ENCODE measurements around the gene GALNT5.
"Not testable (repeated sequence)": the region's sequence is repeated elsewhere in the genome, so short reads cannot be mapped to it uniquely, and the experiment has no call there.

The GALNT5 gene, protein sequence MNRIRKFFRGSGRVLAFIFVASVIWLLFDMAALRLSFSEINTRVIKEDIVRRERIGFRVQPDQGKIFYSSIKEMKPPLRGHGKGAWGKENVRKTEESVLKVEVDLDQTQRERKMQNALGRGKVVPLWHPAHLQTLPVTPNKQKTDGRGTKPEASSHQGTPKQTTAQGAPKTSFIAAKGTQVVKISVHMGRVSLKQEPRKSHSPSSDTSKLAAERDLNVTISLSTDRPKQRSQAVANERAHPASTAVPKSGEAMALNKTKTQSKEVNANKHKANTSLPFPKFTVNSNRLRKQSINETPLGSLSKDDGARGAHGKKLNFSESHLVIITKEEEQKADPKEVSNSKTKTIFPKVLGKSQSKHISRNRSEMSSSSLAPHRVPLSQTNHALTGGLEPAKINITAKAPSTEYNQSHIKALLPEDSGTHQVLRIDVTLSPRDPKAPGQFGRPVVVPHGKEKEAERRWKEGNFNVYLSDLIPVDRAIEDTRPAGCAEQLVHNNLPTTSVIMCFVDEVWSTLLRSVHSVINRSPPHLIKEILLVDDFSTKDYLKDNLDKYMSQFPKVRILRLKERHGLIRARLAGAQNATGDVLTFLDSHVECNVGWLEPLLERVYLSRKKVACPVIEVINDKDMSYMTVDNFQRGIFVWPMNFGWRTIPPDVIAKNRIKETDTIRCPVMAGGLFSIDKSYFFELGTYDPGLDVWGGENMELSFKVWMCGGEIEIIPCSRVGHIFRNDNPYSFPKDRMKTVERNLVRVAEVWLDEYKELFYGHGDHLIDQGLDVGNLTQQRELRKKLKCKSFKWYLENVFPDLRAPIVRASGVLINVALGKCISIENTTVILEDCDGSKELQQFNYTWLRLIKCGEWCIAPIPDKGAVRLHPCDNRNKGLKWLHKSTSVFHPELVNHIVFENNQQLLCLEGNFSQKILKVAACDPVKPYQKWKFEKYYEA

DNA sequence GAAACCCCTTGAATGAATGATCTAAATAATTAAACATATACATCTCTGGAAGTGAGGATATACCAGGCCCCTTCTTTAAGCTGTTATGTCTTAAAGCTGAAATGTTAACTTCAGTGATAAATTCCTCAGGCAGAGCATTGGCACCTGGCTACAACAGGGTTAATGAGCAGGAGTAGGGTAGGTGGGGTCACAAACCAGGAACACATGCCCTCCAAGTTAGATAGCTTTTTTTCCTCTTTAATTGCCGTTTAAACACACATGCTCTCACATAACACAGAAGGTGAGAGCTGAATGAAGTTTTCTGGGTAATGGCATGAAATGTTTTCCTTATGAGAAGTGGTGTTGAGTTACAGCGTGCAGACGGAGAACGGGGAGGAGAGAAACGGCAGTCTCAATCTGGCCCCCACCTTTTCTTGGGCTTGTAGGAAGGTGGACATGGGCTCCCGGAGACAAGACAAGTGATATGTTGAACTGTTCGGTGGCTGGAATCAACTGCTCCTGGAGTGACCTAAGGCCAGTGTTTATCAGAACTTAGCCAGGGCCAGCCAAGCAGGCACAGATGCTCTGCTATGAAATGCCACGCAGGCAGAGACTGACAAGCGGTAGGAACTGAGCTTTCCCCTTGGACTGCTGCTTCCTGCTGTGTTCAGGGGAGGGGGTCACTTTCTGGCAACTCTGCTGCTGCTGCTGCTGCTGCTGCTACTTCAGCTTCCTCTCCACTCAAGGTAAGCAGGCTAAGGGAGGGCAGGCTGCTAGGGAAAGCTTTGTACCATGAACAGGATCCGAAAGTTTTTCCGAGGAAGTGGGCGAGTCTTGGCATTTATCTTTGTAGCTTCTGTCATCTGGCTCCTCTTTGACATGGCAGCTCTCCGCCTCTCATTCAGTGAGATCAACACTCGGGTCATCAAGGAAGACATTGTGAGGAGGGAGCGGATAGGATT is at the start of gene GALNT5:
GALNT5 (plus strand) TSS at position 394 of the 941 bp plus-strand sequence; CDS start at position 772, 378 bp downstream.
- no peak for ATAC-seq

DNA sequence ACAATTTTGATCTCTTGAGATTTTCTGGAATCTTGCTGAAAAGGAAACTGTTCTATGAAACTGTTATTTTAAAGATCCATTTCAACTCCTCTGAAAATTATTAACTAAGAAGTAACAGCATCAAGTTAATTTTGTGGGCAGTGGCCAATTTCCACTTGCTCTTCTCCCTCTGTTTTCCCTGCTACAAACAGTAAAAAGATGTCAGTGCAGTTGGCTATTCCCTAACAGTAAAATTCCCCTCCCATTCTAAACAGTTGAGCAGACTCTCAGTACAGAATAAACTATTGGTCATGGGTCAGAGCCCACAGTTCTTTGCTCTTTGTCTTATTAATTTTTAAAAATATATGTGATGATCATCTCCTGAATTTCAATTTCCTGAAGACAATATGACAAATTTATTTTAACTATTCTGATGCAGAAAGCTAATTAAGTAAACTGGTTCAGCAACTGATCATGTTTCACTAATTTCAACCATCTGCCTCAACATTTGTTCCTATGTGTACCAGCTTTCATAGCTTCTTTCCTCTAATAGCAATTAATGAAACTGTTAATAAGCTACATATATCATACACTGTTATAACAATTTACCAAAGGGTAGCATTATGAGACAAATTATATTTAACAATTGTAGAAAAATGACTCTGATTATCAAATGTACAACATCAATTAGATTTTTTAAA is 41.1 kb upstream of the GALNT5 start:
- no peak for ATAC-seq

DNA sequence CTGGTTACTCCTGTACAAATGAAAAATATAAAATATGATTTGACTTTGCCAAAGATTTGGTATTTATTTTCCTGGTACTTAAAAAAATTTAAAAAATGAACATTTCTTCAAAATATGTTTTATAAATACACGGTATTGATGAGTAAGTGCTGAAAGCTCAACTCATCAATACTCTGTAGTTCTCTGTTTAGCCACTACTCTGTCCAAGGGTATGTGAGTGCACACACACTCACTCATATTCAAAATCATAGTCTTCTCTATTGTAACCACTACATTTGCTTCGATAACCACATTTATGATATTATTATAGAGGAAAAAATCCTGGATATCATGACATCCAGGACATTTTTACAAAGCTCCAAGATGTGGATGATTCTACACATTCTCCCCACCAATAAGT is 40.1 kb upstream of the GALNT5 start:
- ATAC-seq: no peak

DNA sequence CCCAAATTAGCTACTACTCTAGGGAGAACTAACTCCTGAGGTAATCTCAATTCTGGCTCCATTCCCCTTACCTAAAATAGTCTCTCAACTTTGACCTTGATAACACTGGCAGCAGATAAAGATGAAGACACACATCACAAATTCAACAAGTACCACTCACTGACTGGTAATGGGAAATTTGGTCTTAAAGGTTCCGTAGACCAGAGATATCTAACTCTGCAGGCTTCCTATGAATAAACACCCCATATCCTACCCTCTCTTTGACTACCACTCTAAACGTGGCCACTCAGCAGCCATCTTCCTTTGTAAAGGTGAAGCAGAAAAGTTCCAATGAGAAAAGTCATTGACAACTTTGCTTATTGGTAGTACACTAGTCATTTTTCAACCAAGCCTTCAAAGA is 38.6 kb upstream of the GALNT5 start:
- no peak for ATAC-seq

DNA sequence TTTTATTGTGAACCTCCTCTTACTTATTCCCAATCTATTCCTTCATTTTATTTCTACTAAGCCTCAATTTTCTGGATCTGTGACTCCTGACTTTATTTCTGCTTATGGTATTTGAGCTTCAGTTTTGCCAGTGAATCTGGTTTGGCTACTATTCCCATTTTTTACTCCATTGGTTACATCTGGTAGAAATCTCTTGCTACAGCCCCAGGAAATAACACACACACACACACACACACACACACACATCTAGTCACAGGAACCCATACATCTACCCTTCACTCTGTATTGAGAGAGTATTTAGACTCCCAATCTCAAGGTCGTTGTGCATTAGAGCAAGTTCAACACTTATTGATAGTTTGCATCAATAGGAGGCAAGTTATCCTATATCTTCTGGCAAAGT is 37.0 kb upstream of the GALNT5 start:
- no peak for ATAC-seq

DNA sequence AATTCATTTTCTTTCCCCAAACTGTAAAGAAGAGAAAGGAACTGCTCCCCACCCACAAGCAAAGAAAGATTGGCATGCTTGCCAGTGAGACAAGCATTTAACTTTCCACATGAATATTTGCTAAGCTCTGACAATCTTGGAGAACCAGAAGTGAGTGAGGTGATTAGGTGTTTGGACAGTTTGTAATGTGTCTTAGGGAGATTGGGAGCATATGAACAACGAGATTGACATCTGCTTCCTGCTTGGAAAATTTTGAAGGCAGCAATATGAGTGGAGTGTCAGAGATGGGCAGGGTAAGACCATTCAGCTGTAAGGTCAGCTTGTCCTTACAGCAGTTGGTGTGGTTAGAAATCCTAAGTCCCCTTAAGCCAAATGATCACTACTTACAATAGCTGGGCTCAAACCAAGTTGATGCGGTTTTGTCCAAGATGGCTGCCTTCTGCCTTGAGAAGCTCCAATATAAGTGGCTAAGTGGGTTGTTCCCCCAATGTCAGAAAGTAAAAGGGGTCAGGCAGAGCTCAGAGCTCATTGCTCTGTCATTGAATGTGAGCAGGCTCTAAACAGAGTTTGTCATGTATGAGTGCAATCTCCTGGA is 36.0 kb upstream of the GALNT5 start:
- ATAC-seq: no peak

DNA sequence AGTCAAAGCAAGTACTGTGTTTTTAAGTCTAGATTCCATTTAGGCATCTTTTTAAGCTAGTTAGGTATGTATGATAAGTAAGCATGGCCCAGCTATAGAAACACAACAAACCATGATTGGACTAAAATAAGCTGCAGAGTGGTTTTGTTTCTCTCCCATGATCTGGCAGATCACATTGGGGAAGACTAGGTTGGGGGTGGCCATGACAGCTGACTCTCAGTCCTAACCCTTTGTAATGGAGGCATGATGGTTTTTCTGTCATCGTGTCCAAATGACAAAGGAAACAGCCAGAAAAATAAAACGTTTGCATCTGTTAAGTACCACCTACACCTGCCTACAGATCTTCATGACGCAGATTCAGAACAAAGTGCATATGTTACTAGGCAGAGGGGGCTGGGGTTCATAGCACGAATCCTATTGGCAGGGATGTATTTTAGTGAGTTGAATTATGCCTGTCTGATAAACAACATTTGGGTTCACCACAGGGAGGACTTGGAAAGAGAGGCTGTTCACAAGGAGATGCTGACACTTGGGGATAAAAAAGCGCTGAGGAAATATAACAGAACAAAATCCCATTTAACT is 33.8 kb upstream of the GALNT5 start:
- ATAC-seq: no peak

DNA sequence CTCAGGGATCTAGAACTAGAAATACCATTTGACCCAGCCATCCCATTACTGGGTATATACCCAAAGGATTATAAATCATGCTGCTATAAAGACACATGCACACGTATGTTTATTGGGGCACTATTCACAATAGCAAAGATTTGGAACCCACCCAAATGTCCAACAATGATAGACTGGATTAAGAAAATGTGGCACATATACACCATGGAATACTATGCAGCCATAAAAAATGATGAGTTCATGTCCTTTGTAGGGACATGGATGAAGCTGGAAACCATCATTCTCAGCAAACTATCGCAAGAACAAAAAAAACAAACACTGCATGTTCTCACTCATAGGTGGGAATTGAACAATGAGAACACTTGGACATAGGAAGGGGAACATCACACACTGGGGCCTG is 33.1 kb upstream of the GALNT5 start:
- not testable (repeated sequence) for ATAC-seq

DNA sequence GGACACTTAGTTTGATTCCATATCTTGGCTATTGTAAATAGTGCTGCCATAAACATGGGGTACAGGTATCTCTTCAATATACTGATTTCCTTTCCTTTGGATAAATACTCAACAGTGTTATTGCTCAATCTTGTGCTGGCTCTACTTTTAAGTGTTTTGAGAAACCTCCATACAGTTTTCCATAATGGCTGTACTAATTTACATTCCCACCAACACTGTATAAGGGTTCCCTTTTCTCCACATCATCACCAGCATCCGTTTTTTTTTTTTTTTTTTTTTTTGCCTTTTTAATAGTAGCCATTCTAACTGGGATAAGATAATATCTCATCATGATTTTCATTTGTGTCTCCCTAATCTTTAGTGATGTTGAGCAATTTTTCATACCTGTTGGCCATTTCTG is 29.9 kb upstream of the GALNT5 start:
- ATAC-seq: no peak

DNA sequence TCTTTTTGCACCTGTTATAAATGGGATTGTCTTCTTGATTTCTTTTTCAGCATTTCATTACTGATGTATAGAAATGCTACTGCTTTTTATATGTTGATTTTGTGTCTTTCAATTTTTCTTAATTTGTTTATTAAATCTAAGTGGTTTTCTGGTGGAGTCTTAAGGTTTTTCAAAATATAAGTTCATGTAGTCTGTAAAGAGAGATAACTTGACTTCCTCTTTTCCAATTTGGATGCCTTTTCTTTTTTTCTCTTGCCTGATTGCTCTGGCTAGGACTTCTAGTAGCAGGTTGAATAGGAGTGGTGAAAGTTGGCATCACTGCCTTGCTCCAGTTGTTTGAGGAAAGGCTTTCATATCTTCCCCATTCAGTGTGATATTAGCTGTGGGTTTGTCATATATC is 28.6 kb upstream of the GALNT5 start:
- no peak for ATAC-seq

DNA sequence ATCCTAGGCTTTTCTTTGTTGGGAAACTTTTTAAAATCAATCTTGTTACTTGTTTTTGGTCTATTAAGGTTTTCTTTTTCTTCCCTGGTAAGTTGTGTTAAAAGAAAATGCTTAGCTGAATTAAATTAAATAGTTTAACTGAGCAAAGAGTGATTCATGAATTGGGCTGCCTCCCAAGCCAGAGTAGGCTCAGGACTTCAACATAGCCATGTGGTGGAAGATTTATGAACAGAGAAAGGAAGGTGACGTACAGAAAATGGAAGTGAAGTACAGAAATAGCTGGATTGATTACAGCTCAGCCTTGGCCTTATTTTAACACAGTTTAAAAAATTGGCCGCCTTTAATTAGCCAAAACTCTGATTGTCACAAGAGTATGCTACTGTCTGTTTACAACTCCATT is 27.9 kb upstream of the GALNT5 start:
- ATAC-seq: no peak

DNA sequence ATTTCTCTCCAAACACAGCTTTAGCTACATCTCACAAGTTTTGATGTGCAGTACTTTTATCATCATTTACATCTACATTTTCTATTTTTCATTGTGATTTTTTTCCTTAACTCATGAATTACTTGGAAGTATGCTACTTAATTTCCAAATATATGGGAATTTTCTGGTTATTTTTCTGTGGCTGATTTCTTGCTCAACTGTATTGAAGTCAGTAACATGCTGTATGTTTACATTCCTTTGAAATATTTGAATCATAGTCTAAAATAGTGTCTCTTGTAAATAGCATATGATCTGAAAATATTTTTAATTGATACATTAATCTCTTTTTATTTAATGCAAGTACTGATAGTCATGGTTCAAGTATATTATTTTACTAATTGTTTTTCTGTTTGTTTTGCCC is 26.0 kb upstream of the GALNT5 start:
- ATAC-seq: no peak

DNA sequence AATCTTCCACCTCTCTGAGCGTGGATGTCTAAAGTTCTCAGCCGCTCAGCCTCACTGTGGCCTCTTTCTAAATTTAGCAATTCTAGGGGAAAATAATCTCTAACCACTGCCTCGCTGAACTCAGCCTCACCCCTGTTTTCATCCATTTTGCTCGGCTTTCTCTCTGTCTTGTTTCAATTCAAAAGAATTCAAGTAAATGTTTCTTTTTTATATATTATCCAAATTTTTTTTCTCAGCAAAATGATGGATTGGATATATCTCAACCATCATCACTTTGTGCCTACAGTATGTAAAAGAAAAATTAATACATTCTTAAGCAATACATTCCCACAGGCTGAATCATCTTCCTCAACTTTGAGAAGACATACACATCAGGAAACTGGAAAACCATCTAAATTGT is 24.0 kb upstream of the GALNT5 start:
- no peak for ATAC-seq

DNA sequence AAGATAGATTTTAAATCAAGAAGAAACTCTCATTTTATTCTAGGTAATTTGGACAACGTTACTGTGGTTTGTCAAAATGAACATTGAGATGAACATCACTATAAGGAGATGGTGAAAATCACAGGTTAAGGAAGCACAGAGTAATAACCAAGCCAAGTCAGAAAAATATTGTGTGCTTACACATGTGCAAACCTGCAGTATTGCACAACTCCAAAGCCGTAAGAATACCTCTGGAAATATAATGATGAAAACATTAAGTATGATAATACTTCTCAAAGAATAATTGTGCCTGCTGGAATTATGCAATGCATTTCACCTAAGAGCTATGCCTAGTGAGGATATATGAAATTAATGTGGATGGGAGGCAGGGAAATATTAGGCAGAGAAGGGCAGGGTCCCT is 21.1 kb upstream of the GALNT5 start:
- ATAC-seq: no peak

DNA sequence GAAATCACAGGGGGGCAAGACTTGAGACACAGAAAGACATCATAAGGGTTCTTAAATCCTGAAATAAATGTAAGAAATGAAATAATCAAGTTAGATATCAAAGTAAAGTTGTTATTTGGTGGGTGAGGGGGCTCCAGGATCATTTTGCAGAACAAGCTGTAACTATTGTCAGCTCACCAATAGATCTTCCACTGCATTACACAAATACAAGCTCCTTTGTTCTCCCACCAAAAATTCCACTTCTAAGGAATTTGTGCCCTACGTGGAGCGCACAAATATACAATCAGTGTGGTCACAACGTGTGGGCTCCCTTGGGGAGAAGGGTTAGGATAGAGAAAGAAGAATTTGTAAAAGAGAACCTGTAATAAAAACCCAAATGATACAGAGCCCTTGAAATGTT is 19.2 kb upstream of the GALNT5 start:
- ATAC-seq: no peak

DNA sequence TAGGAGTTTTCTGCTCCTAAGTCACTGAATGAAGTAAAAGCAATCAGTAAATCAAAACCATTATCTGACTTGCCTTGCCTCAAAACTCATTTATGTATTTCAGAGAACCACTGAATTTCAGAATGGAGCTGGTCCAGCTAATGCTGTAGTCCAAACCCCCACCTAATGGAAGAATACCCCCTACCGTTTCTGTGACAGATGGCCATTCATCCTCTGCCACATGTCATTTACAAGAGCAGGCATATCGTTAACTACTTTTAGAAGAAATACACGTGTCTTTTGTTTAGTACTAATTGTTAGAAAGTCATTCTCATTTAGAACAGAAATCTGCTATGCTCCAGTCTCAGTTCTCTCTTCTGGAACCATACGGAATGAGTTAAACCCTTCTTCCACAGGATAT is 12.8 kb upstream of the GALNT5 start:
- no peak for ATAC-seq

DNA sequence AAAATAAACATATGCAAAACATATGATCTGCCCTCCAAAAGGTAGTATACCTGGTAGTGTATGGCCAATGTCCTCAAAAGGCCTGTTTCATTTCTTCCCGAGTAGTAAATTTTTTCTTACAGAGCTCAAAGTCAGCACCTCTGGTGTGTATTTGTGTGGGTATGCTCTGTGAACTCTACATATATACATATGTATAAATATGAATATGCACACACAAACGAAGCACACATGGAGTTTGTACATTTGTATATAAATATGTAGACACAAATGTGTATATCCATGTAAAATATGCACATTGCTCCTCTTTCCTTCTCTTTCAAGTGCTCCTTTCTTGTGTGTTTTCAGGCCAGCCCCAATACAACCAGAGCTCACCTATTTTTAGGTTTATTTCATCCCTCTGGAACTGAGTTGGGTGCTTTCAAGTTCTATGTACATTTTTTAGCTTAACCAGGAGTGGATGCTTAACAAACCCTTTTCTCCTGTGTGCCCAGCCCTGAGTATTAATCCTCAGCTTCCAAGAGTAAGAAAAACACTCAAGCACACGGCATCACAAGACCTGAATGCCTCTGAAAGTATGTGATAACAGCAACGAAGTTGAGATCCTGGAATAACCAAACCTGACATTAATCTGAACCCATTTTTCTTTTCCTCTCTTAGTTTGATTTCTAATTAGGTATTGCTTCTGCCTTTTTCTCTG is 12.2 kb upstream of the GALNT5 start:
- ATAC-seq: no peak

DNA sequence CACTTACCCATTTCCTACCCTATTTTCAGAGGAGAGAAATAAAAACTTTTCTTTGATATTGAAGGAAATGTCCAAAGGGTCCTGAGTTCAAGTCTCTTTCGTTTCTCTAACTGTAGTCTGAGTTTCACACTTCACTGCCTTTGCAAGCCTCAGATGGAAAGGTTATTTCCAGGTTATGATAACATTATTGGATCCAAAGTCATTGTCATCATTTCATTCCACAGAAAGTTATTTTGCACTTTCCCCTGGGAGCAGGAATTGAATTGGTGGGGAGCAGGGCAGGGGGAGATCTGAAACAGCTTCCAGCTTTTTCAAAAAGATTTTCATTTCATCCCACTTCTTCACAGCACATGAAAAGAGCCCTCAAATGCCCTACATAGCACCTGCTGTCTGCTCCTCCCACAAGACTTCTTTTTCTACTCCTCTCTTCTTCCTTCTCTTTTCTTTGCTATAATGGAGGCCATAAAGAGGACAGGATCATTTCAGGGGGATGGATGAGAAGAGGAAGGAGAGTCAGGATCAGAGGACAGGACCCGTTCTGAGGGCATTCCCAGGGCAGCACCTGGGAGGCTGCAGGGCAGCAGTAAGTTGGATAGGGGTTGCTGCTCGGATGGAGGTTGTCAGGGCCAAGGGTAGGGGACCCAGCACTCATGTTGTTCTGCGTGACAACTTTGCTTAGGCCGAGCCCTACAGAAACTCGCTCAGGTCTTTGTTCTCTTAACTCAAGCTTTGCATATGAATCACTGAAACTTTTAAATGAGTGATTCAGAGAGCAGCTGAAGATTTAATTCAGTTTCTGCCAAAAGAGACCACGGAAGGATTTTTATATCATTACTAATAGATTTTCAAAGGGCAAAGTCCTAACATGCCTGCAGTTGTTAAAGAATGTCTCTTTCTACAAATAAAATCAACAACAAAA is 11.4 kb upstream of the GALNT5 start:
- ATAC-seq: peak; percentile 96 to 98

DNA sequence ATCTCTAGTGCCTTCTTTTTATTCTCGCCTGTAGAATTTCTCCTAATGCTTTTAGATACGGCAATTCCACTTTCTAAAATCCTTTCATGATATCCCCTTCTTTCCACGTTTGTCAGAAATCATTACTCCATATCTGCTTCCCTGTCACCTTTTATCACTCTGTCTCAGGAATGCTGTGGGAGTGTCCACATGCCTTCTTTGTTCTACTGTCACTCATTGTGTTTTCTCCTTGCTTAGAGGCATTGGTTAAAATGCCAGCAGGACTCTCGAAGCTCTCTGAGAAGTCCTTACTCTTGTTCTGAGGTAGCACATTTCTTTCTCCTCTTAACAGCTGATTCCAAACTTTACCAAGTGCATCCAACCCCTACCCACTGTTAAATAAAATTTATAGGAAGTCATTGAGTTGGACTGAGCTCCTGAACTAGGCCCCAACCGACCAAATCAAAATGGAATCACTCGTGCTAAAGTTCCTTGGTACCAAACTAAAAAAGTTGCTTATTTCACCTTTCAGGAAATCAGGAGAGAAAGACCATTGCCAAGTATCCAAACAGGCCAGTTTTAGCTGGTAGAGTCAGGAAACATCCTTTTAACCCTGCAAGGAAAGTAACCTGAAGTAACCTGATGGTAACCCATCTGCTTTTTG is 10.6 kb upstream of the GALNT5 start:
- ATAC-seq: no peak
